Measurements from ENCODE around the gene ADGRG6.

The ADGRG6 gene

DNA sequence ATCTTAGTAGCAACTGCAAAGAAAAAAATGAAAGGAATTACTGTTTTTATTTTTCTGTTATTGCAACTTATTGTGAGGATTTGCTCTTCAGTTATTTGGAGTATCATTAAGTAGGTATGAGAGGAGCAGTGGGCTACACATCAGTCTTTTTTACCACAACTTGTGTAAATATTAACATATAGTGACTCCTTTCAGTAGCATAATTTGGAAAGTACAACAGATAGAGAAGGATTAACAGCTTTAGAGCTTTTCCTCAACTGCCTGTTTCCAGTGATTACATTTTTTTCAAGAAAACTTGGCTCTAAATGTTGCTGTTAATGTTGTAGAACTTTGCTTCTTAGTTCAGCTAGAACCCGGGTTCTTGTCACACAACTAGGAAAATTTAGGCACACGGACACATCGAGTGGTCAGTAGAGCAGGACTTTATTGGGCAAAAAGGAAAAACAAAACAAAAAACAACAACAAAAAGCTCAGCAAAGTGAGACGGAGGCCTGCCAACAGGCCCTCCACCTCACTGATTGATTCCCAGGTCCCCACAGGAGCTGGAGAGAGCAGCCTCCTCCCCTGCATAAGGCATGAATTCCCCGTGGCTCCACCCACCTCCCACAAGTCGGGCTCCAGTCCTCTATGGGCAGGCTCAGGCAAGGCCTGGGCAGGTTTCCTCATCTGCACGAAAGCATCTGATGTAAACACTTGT is 75.1 kb downstream of the ADGRG6 start:
- no peak for DNase-seq (ENCODE audit: low spot score)

- DNase-seq (ENCODE audit: low spot score): no peak
Observed at GRCh38 chr6:142377497-142377848, 75.7 kb downstream of the ADGRG6 start.

GRCh38 chr6:142378138-142378875 is 76.5 kb downstream of the ADGRG6 start:
- DNase-seq (ENCODE audit: low spot score): no peak

DNA sequence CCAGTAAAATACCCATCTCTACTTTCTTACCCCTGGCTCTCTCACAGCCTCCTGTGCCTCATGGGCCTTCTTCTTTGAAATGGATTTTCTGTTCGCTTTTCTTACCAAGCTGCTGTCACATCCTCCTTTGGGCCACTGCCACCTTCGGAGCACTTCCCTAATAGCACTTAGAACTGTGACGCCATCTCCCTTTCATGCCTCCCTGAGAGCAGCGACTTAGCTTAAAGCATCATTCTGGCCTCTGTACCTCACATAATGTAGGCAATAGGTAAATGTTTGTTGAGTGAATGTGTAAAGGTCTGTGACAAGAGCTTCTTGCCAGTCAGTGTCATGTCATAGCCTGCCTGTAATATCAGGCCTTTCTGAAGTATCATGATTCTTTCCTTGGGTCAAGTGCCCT is 78.8 kb downstream of the ADGRG6 start:
- DNase-seq (ENCODE audit: low spot score): no peak

- no peak for DNase-seq (ENCODE audit: low spot score)
Observed at GRCh38 chr6:142381181-142381580, 79.4 kb downstream of the ADGRG6 start.

DNA sequence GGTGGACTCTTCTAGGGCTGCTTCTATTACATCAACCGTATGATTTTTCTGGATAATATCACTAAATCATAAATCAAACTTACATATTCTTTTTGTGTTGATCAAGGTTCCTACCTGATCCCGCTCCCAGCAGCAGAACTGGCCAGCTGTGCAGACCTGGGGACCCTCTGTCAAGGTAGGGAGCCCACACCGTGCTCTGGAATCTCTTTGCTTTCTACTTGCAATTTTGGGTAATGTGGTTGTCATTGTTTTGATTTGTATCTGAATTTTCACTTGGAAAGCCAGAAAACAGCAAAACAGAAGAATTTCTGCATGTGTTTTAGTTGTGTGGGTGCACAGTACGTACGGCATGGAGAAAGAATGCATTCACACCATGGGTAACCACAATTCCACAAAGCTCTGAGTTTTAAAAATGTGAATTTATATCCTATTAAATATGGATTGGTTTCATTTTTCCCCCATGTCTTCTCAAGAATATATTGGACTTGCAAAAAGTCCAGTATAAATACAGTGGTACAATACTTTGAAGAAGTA is 80.1 kb downstream of the ADGRG6 start:
- no peak for DNase-seq (ENCODE audit: low spot score)

DNA sequence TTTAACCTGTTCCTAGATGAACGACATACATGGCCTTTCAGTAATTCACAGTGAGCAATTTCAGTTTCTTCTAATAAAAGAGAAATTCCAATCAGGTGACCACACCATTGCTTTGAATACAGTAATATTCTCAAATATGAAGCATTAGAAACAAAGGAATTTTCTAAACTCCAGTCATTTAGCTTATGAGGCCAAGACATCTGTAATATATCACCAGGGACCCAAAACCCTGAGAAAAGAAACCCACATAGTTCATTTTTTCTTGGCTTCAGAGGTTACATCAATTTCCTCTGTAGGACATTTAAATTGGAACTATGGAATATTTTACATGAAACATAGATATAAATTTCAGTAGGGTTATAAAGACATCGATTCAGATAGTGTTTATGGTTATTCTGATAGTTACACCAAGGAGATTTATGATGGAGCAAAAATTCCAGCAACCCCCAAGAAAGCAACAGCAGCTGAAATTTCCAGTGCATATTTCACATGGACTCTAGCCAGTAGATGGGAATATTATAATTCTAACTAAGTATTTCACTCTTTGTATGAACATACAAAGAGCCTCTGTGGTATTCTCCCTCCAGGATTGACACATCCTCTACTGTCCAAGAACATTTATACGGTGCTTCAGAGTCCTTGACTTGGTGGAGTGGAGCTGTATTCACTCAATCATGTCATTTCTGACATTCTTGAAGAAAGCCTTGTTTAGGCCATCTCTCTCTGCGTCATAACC is 82.9 kb downstream of the ADGRG6 start:
- DNase-seq (ENCODE audit: low spot score): no peak

GRCh38 chr6:142385352-142385751 is 83.5 kb downstream of the ADGRG6 start:
- no peak for DNase-seq (ENCODE audit: low spot score)

GRCh38 chr6:142386657-142387056 is 84.8 kb downstream of the ADGRG6 start:
- no peak for DNase-seq (ENCODE audit: low spot score)

GRCh38 chr6:142387997-142388815 is 86.4 kb downstream of the ADGRG6 start:
- DNase-seq (ENCODE audit: low spot score): peak; percentile 73

DNA sequence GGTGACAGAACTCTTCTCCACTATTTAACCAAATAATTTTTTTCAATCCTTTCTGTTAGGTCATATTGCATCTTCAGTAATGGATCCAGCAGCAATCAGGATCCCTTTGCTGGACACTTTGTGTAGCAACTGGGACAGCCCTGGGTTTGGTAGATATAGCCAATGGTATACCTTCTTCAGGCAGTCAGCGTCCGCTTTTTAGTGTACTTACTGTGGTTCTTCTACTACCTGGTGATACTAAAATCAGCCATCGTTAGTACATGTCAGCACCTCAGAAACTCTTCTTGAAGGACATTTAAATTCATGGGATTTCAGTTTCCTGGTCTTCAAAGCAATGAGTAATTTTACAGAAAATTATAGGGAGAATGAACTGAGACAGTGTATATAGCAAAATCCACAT is 93.5 kb downstream of the ADGRG6 start:
- no peak for DNase-seq (ENCODE audit: low spot score)

DNA sequence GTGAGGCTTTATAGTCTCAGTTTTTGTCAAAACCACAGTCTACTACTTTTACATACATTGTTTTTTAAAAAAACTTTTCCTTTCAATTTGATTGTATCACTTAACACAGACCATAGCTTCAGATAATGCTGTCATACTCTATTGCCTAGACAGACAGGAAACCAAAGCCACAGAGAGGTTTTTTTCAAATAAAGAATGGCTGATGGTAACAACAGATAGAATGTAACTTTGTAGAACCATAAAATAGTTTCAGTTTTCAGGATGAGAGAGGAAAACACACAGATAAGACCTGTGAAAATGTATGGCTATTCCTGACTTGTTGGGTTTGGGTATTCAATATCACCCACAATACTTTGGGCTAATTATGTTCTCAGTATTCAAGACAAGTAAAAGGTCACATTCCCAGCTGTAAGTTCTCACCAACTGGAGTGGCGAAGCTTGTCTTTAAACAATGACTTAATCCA is 94.0 kb downstream of the ADGRG6 start:
- DNase-seq (ENCODE audit: low spot score): no peak

- no peak for DNase-seq (ENCODE audit: low spot score)
Observed at GRCh38 chr6:142398353-142398752, 96.5 kb downstream of the ADGRG6 start.

GRCh38 chr6:142399739-142400138 is 97.9 kb downstream of the ADGRG6 start:
- no peak for DNase-seq (ENCODE audit: low spot score)

DNA sequence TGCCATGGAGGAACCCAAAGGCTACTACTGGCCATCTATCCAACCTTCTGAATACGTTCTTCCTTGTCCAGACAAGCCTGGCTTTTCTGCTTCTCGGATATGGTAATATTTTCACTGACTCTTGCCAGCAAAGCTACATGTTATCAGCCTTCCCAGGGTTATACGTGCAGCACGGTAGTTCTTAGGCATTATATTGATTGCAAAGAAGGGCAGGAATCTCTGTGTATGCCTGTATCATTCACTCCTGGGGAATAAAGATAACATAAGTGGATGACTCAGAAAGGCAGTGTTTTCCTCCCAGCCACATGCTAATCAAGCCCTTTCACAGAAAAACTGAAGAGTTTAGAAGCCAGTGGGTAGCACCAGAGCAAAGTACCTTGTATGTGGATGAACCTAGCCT is 98.7 kb downstream of the ADGRG6 start:
- DNase-seq (ENCODE audit: low spot score): no peak

DNA sequence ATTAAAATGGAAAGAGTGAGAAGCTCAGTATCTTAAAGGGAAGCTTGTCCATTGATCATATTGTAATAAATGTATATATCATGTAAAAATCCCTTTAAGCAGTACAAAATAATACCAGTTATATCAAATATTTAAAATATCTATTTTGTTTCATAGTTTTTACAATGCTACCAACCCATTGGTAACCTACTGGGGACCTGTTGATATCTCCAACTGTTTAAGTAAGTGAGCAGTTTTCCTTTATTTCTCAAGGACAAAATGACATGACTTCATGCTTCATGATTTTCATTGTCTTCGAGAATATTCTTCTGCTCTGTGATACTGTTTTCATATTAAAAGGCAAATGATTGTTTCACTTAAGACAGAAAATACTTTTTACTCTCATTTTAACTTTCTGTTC is 100.0 kb downstream of the ADGRG6 start:
- no peak for DNase-seq (ENCODE audit: low spot score)

DNA sequence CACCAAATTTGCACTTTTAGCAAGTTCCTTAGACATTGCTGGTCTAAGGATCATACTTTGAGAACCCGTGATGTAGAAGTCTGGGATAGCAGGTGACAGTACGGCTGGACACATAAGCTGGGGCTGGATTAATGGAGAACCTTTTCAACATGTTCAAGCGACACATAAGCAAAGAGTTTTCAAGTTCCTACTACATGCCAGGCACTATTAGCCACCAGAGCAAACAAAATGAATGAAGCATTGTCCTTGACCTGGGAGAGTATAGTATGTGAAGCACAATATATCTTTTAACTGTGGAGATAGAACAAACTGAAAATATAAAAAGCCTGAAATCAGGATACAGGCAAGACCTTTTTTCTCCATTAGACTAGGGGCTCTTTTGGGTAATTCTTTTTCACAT is 102.9 kb downstream of the ADGRG6 start:
- DNase-seq (ENCODE audit: low spot score): no peak

GRCh38 chr6:142406131-142406530 is 104.3 kb downstream of the ADGRG6 start:
- DNase-seq (ENCODE audit: low spot score): no peak

DNA sequence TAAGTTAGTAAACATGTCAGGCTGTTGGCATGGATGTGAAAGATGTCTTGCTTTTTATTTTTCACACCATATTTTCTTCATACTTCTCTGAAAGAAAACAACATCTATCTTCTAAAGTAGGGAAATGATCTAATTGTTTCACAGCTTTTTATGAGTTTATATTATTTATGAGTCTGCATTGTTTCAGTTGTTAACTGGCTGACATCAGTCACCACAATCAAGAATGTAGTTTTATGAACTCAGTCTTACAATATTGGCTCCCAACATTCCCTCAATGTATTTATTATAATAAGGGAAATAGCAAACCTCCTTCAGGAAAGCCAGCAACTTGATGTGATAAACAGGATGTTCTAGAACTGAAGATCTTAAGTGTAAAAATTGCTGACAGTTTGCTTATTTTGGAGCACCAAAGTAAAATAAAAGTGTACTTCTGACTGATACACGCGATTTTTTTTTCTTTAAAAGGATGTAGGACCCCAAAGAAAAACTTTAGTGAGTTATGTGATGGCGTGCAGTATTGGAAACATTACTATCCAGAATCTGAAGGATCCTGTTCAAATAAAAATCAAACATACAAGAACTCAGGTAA is 106.0 kb downstream of the ADGRG6 start:
- DNase-seq (ENCODE audit: low spot score): no peak

GRCh38 chr6:142408409-142408808 is 106.6 kb downstream of the ADGRG6 start:
- no peak for DNase-seq (ENCODE audit: low spot score)

DNA sequence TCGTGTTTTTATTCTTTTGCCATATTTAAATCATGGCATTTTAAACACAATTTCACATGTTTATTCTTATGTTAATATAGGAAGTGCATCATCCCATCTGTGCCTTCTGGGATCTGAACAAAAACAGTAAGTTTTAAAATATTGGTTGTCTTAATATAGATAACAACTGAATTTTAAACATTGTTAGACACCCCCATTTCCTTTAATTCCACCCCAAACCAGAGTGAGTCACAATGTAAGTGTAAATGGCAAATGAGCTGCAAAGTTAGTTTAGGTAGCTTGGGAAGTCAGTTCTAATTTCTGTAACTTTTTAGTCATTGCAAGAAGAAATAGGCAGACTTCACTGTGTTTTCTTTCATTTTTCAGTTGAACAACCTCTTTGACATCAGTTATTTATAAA is 108.0 kb downstream of the ADGRG6 start:
- no peak for DNase-seq (ENCODE audit: low spot score)

DNA sequence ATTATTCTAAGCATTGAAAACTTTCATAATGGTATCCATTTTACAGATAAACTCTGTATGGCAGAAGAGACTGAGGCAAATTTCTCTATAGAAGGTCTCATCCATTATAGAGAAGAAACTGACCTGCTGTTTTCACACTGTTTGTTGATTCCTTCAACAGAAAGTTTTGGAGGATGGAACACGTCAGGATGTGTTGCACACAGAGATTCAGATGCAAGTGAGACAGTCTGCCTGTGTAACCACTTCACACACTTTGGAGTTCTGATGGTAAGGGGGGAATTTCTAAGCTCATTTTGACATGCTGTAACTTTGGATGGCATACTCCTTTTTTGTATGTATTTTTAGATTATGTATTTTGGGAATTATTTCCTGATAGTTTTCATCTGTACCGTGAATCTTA is 109.3 kb downstream of the ADGRG6 start:
- DNase-seq (ENCODE audit: low spot score): no peak

Measured in RKO (cell line).